Measurements from ENCODE around the gene FNTB.

GRCh38 chr14:64970776-64971477 lies 15.8 kb upstream of the FNTB start:
- TF ChIP-seq EGR1 (IDR thresholded peaks at IDR 0.05) (no peak), EP300 (IDR thresholded peaks at IDR 0.05; ENCODE audit: borderline replicate concordance) (no peak)
